ENCODE results near the gene FOXI1.

GRCh38 chr5:170076211-170076610 is 29.5 kb upstream of the FOXI1 start:
- TF ChIP-seq POLR2A (IDR thresholded peaks at IDR 0.05; ENCODE audit: low read depth, low read length) (no peak), JUN (IDR thresholded peaks at IDR 0.05; ENCODE audit: borderline replicate concordance, insufficient read depth, insufficient read length, low read depth) (no peak)
- TF ChIP-seq, protein P1, sequence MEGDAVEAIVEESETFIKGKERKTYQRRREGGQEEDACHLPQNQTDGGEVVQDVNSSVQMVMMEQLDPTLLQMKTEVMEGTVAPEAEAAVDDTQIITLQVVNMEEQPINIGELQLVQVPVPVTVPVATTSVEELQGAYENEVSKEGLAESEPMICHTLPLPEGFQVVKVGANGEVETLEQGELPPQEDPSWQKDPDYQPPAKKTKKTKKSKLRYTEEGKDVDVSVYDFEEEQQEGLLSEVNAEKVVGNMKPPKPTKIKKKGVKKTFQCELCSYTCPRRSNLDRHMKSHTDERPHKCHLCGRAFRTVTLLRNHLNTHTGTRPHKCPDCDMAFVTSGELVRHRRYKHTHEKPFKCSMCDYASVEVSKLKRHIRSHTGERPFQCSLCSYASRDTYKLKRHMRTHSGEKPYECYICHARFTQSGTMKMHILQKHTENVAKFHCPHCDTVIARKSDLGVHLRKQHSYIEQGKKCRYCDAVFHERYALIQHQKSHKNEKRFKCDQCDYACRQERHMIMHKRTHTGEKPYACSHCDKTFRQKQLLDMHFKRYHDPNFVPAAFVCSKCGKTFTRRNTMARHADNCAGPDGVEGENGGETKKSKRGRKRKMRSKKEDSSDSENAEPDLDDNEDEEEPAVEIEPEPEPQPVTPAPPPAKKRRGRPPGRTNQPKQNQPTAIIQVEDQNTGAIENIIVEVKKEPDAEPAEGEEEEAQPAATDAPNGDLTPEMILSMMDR (IDR thresholded peaks at IDR 0.05; ENCODE audit: extremely low read depth in 1 of 2, insufficient read depth in 1 of 2, low read depth in 1 of 2, low read length in 2 of 2): no peak
